Left ventricle myocardium inferior (tissue), 1 donor: ENCODE results near the gene ANKRD33B. TPM values are rescaled to one million over a fixed set of nuclear protein-coding genes. Genes with fewer than 3 reads are reported as not detected.

ENCODE experiments used
- DNase-seq: peaks from one replicate; pipeline ENCODE4 v3.0.0-alpha.2; 2020
- H3K27ac ChIP-seq: fragments of 200-600 bp; replicated peaks from 2 replicates; pipeline ENCODE4 v1.8.0; 2021
- H3K27me3 ChIP-seq: fragments of 200-600 bp; 2 replicates; pipeline ENCODE4 v1.8.0; 2021; ENCODE audit warnings: low read depth
- H3K36me3 ChIP-seq: fragments of 200-600 bp; 2 replicates; pipeline ENCODE4 v1.8.0; 2021
- H3K4me1 ChIP-seq: fragments of 200-600 bp; 2 replicates; pipeline ENCODE4 v1.8.0; 2021
- H3K4me3 ChIP-seq: fragments of 200-600 bp; 2 replicates; pipeline ENCODE4 v1.8.0; 2021; ENCODE audit warnings: mild to moderate bottlenecking, moderate library complexity
- H3K9me3 ChIP-seq: fragments of 200-600 bp; replicated peaks from 2 replicates; pipeline ENCODE4 v1.8.0; 2021
- intact Hi-C: fragments of 100-400 bp; cut with micrococcal nuclease; formaldehyde crosslinking; loops from one replicate; pipeline ENCODE4 v1.11.0; 2022
- total RNA-seq: library from RNA; stranded (reverse); fragmentation: NEBNext Ultra II Directional; extraction: Animal tissue kit (Norgen Biotek cat#: 25700); gene quantifications from one replicate; pipeline ENCODE4 v1.2.1, GENCODE V29; 2021
- TF ChIP-seq, protein P1 (sequence below): fragments of 200-600 bp; IDR thresholded peaks from 2 replicates; pipeline ENCODE4 v1.8.0; 2021; ENCODE audit warnings: antibody characterized with exemption, mild to moderate bottlenecking, borderline replicate concordance
- donor health status: DM: no; HTN: yes; CAD: no; lungs with severe emphysema.

The ANKRD33B gene
- total RNA-seq, 1 donor from 2014 or later, result 15.2 TPM

DNA sequence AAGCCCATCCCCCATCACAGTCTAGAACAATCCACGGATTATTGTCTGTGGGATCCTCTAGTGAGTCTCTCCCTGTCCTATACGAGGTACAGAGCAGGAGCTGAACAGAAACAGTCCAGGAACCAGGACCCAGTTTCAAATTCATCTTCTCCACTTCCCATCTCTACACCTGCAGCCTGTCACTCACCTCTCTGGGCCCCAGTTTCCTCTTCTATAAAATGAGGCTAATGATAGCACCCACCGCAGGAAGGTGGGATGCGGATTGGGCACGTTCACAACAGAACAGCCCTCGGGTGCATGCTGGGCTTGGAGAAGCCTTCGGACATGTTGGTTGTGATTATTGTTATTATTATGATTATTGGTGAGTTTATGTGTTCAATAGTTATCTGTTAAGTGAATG, 78.5 kb downstream of the ANKRD33B start:
- H3K9me3 ChIP-seq, result no peaks in the 10 kb centered on the region
- H3K36me3 ChIP-seq, result peaks cover 4% of the 10 kb centered on the region
- H3K4me1 ChIP-seq, result no peaks in the 10 kb centered on the region
- no peak overlapping the region for H3K27ac ChIP-seq
- TF ChIP-seq, protein P1, sequence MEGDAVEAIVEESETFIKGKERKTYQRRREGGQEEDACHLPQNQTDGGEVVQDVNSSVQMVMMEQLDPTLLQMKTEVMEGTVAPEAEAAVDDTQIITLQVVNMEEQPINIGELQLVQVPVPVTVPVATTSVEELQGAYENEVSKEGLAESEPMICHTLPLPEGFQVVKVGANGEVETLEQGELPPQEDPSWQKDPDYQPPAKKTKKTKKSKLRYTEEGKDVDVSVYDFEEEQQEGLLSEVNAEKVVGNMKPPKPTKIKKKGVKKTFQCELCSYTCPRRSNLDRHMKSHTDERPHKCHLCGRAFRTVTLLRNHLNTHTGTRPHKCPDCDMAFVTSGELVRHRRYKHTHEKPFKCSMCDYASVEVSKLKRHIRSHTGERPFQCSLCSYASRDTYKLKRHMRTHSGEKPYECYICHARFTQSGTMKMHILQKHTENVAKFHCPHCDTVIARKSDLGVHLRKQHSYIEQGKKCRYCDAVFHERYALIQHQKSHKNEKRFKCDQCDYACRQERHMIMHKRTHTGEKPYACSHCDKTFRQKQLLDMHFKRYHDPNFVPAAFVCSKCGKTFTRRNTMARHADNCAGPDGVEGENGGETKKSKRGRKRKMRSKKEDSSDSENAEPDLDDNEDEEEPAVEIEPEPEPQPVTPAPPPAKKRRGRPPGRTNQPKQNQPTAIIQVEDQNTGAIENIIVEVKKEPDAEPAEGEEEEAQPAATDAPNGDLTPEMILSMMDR, result no peak
- no peak overlapping the region for H3K4me3 ChIP-seq
- DNase-seq, result no peak
- H3K27me3 ChIP-seq, result no peaks in the 10 kb centered on the region
- intact Hi-C loops, result no loop called here

DNA sequence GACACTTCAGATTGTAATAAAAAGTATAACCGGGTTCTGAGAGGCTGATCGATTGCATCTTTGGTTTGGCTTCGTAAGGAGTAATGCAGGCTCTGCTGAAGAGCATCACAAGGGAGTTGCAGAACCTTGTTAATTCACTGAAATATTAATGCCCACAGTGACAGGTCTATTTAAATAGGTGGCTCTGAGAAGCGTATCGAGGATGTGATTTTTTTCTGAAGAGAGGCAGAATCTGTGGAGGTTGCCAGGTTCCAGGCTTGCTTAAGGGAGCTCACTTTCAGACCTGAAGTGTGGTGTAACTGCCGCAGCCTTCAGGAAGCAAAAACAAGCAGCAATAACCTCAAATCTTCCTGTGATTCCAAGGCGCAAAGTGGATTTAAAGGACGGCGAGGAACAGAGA, 80.3 kb downstream of the ANKRD33B start:
- H3K4me3 ChIP-seq, result no peak overlapping the region
- no peaks in the 10 kb centered on the region for H3K9me3 ChIP-seq
- H3K27ac ChIP-seq, result no peak overlapping the region
- no peak for DNase-seq
- no peaks in the 10 kb centered on the region for H3K27me3 ChIP-seq
- TF ChIP-seq, protein P1, result no peak
- intact Hi-C loops, result no loop called here
- H3K4me1 ChIP-seq, result no peaks in the 10 kb centered on the region
- H3K36me3 ChIP-seq, result no peaks in the 10 kb centered on the region

DNA sequence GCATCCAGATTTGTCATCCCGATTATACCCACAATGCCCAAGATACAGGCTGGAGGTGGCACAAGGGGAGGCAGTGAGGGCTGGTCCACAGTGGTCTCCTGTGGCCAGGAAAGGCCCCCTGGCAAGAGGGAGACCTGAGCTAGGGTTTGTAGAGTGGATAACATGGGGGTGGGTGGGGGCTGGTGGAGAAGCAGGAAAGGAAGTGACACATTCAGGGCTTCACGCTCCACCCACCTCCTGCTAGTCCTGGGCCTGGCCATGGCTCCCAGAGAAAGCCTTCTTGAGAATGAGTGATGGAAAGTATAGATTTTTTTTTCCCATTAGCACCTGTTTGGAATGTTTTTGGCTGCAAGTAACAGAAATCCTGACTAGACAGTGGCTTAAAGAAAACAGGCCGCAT, 81.3 kb downstream of the ANKRD33B start:
- Histone ChIP-seq H3K27ac (no peak overlapping the region), H3K4me3 (no peak overlapping the region), H3K4me1 (no peaks in the 10 kb centered on the region), H3K9me3 (no peaks in the 10 kb centered on the region), H3K27me3 (no peaks in the 10 kb centered on the region), H3K36me3 (no peaks in the 10 kb centered on the region)
- TF ChIP-seq, protein P1, result no peak
- intact Hi-C loops, result no loop called here
- DNase-seq, result no peak

DNA sequence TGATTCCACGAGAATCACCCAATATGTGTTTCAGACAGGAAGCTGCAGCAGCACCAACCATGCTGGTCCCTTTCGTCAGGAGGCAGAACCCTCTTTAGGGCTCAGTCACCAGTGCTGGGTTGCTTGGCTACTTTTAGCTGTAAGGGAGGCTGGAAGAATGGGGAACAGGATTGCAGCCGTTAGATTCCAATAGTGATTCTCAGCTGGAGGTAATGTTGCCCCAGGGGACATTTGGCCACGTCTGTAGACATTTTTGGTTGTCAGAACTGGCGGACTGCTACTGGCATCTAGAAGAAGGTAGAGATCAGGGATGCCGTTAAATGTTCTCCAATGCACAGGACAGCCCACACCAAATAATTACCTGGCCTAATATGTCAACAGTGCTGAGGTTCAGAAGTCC, 81.8 kb downstream of the ANKRD33B start:
- Histone ChIP-seq H3K4me1 (no peaks in the 10 kb centered on the region), H3K27me3 (no peaks in the 10 kb centered on the region), H3K36me3 (no peaks in the 10 kb centered on the region), H3K27ac (no peak overlapping the region), H3K9me3 (no peaks in the 10 kb centered on the region), H3K4me3 (no peak overlapping the region)
- intact Hi-C loops, result no loop called here
- TF ChIP-seq, protein P1, result no peak
- DNase-seq, result no peak

DNA sequence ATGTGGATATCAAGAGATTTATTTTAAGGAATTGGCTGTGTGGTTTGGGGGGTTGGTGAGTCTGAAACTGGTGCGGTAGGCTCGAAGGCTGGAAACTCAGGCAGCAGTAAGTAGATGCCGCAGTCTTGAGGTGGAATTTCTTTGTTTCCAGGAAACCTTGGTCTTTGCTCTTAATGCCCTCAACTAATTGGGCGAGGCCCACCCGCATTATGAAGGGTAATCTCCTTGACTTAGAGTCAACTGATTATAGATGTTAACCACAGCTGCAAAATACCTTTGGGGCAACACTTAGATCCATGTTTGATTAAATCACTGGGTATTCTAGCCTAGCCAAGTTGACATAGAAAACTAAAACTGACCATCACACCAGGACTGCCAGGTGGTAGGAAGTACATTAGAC, 83.8 kb downstream of the ANKRD33B start:
- no peak overlapping the region for H3K27ac ChIP-seq
- peaks cover 3% of the 10 kb centered on the region for H3K4me1 ChIP-seq
- no peaks in the 10 kb centered on the region for H3K9me3 ChIP-seq
- intact Hi-C loops, result no loop called here
- H3K36me3 ChIP-seq, result no peaks in the 10 kb centered on the region
- TF ChIP-seq, protein P1, result no peak
- no peaks in the 10 kb centered on the region for H3K27me3 ChIP-seq
- no peak for DNase-seq
- no peak overlapping the region for H3K4me3 ChIP-seq
